Activated gamma-delta T cell treated with Interleukin-2 at 50 U/mL for 16 hours (primary cell): ENCODE data around the gene NELL1.

Experiments used
- DNase-seq: peaks from one replicate; pipeline ENCODE4 v3.0.0-alpha.2; 2020

Gene NELL1

GRCh38 chr11:20881328-20882079 is 212.1 kb downstream of the NELL1 start:
- no peak for DNase-seq

- DNase-seq: no peak
These were observed 217.8 kb downstream of the NELL1 start for GRCh38 chr11:20887137-20887536.

GRCh38 chr11:20894296-20894695 is 224.9 kb downstream of the NELL1 start:
- no peak for DNase-seq

GRCh38 chr11:20909995-20910726 is 240.8 kb downstream of the NELL1 start:
- DNase-seq: no peak

GRCh38 chr11:20910733-20911132 is 241.3 kb downstream of the NELL1 start:
- DNase-seq: no peak

GRCh38 chr11:20912065-20912821 is 242.9 kb downstream of the NELL1 start:
- DNase-seq: no peak

GRCh38 chr11:20912922-20913512 is 243.6 kb downstream of the NELL1 start:
- no peak for DNase-seq

GRCh38 chr11:20917306-20917705 is 247.9 kb downstream of the NELL1 start:
- DNase-seq: no peak

GRCh38 chr11:20926799-20927540 is 257.6 kb downstream of the NELL1 start:
- no peak for DNase-seq

- no peak for DNase-seq
These were observed 261.6 kb downstream of the NELL1 start for GRCh38 chr11:20931029-20931428.

- no peak for DNase-seq
These were observed 263.7 kb downstream of the NELL1 start for GRCh38 chr11:20933086-20933485.

GRCh38 chr11:20933958-20934357 is 264.6 kb downstream of the NELL1 start:
- no peak for DNase-seq

GRCh38 chr11:20934516-20934915 is 265.1 kb downstream of the NELL1 start:
- DNase-seq: no peak

GRCh38 chr11:20937826-20938225 is 268.4 kb downstream of the NELL1 start:
- DNase-seq: no peak

- no peak for DNase-seq
These were observed 280.2 kb downstream of the NELL1 start for GRCh38 chr11:20949585-20949984.

GRCh38 chr11:20962581-20962980 is 293.2 kb downstream of the NELL1 start:
- DNase-seq: no peak

- no peak for DNase-seq
These were observed 294.2 kb downstream of the NELL1 start for GRCh38 chr11:20963596-20963995.

GRCh38 chr11:20964985-20965384 is 295.6 kb downstream of the NELL1 start:
- DNase-seq: no peak

GRCh38 chr11:20966489-20966888 is 297.1 kb downstream of the NELL1 start:
- no peak for DNase-seq

GRCh38 chr11:20973940-20974559 is 304.7 kb downstream of the NELL1 start:
- DNase-seq: no peak

GRCh38 chr11:20980736-20981135 is 311.4 kb downstream of the NELL1 start:
- no peak for DNase-seq

- no peak for DNase-seq
These were observed 321.1 kb downstream of the NELL1 start for GRCh38 chr11:20990447-20990846.
